PC-3 (cell line): ENCODE measurements around the gene FNDC7. TPM values are rescaled to one million over a fixed set of nuclear protein-coding genes. Genes with fewer than 3 reads are reported as not detected.

Experiments
- ATAC-seq: fragments of 200-7000 bp; cut with Tn5 transposase; 2 replicates; pipeline ENCODE4 v1.9.1; 2020; ENCODE audit warnings: mild to moderate bottlenecking, moderate library complexity
- BruUV-seq: library from RNA; stranded (reverse); fragments of 400-500 nt; replicated peaks from 2 replicates; lab custom pipeline; 2021; lab: Mats Ljungman, UMichigan
- CTCF ChIA-PET: fragments of 300-600 bp; sonication (Branson Sonifier 250); formaldehyde crosslinking; loops from one replicate; lab custom pipeline; 2022; ENCODE audit warnings: antibody characterized with exemption; lab: Charles Lee
- POLR2A ChIA-PET: fragments of 300-600 bp; sonication (Branson Sonifier 250); formaldehyde crosslinking; loops from one replicate; lab custom pipeline; 2022; ENCODE audit warnings: antibody characterized with exemption; ENCODE audit not compliant: unreplicated experiment; lab: Charles Lee
- DNase-seq: peaks from one replicate; pipeline ENCODE4 v3.0.0-alpha.2; 2015
- H2AFZ ChIP-seq: fragments of 300-600 bp; sonication (generic); 2 replicates; pipeline ENCODE4 v1.6.0; 2016; ENCODE audit warnings: antibody characterized with exemption, low read length
- H3F3A ChIP-seq: fragments of 300-600 bp; sonication (generic); one replicate; pipeline ENCODE4 v1.6.0; 2017; ENCODE audit warnings: antibody characterized with exemption, low read length, control low read depth, mild to moderate bottlenecking; ENCODE audit not compliant: unreplicated experiment
- H3K27ac ChIP-seq: fragments of 300-600 bp; sonication (generic); 2 replicates; pipeline ENCODE4 v1.5.1; 2016; ENCODE audit warnings: mild to moderate bottlenecking, low read length
- H3K27me3 ChIP-seq: fragments of 300-600 bp; sonication (generic); 2 replicates; pipeline ENCODE4 v1.6.1; 2016; ENCODE audit warnings: low read length, mixed read lengths
- H3K36me3 ChIP-seq: fragments of 300-600 bp; sonication (generic); 2 replicates; pipeline ENCODE4 v1.6.1; 2016; ENCODE audit warnings: low read depth, mixed run types, low read length, mixed read lengths
- H3K4me1 ChIP-seq: fragments of 300-600 bp; sonication (generic); 2 replicates; pipeline ENCODE4 v1.5.1; 2016; ENCODE audit warnings: low read length; ENCODE audit not compliant: insufficient read depth
- H3K4me2 ChIP-seq: fragments of 300-600 bp; sonication (generic); 2 replicates; pipeline ENCODE4 v1.6.0; 2016; ENCODE audit warnings: low read length
- H3K4me3 ChIP-seq: fragments of 300-600 bp; sonication (generic); 2 replicates; pipeline ENCODE4 v1.5.1; 2016; ENCODE audit warnings: mild to moderate bottlenecking, low read length, mixed read lengths
- H3K79me2 ChIP-seq: fragments of 300-600 bp; sonication (generic); 2 replicates; pipeline ENCODE4 v1.6.1; 2017; ENCODE audit warnings: low read length, mixed read lengths
- H3K9ac ChIP-seq: fragments of 300-600 bp; sonication (generic); 2 replicates; pipeline ENCODE4 v1.6.0; 2016; ENCODE audit warnings: mild to moderate bottlenecking, low read length
- H3K9me2 ChIP-seq: fragments of 300-600 bp; sonication (generic); replicated peaks from 2 replicates; pipeline ENCODE4 v1.6.1; 2016; ENCODE audit warnings: mixed run types, low read length, mixed read lengths
- H3K9me3 ChIP-seq: fragments of 300-600 bp; sonication (generic); 2 replicates; pipeline ENCODE4 v1.6.1; 2016; ENCODE audit warnings: low read length, mixed read lengths
- H4K20me1 ChIP-seq: fragments of 300-600 bp; sonication (generic); 2 replicates; pipeline ENCODE4 v1.6.1; 2016; ENCODE audit warnings: low read length, mixed read lengths
- EZH2 ChIP-seq: fragments of 300-600 bp; sonication (generic); IDR thresholded peaks from one replicate; pipeline ENCODE4 v1.6.1; 2017; ENCODE audit warnings: antibody characterized with exemption, mild to moderate bottlenecking, low read length; ENCODE audit not compliant: unreplicated experiment
- EZH2phosphoT487 ChIP-seq: fragments of 300-600 bp; sonication (generic); IDR thresholded peaks from 2 replicates; pipeline ENCODE4 v1.6.1; 2018; ENCODE audit warnings: mild to moderate bottlenecking, antibody characterized with exemption, low read length, borderline replicate concordance
- intact Hi-C: fragments of 100-400 bp; cut with micrococcal nuclease; formaldehyde crosslinking; loops from 2 replicates; pipeline ENCODE4 v1.9.0; 2023
- total RNA-seq: library from RNA; depleted of rRNA; stranded (reverse); fragments of >200 nt; gene quantifications from 2 replicates; pipeline ENCODE4 v1.2.3, GENCODE V29; 2014
- TF ChIP-seq, protein P1 (sequence below): fragments of 300-600 bp; sonication (generic); conservative IDR thresholded peaks from 2 replicates; pipeline ENCODE4 v1.5.1; 2017; ENCODE audit warnings: antibody characterized with exemption, low read depth, mild to moderate bottlenecking, low read length

Gene FNDC7
- total RNA-seq, 1 experiment from 2014 or later, result not detected

DNA sequence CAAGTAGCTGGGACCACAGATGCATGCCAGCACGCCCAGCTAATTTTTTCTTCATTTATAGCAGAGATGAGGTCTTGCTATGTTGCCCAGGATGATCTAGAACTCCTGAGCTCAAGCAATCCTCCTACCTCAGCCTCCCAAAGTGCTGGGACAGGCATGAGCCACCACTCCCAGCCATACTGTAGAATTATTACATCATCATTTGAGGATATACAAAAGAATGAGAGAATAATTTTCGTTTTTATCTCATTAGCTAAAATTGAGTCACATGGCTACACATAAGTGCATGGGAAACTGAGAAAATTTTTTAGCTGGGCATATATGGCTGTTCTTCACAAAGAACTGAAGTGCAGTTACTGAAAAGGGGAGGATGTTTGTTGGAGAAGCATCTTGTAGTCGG is 55.0 kb downstream of the FNDC7 start:
- no peak overlapping the region for H3K4me3 ChIP-seq
- TF ChIP-seq EZH2phosphoT487 (no peak), EZH2 (no peak)
- TF ChIP-seq, protein P1, sequence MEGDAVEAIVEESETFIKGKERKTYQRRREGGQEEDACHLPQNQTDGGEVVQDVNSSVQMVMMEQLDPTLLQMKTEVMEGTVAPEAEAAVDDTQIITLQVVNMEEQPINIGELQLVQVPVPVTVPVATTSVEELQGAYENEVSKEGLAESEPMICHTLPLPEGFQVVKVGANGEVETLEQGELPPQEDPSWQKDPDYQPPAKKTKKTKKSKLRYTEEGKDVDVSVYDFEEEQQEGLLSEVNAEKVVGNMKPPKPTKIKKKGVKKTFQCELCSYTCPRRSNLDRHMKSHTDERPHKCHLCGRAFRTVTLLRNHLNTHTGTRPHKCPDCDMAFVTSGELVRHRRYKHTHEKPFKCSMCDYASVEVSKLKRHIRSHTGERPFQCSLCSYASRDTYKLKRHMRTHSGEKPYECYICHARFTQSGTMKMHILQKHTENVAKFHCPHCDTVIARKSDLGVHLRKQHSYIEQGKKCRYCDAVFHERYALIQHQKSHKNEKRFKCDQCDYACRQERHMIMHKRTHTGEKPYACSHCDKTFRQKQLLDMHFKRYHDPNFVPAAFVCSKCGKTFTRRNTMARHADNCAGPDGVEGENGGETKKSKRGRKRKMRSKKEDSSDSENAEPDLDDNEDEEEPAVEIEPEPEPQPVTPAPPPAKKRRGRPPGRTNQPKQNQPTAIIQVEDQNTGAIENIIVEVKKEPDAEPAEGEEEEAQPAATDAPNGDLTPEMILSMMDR, result no peak
- H3K9me2 ChIP-seq, result no peaks in the 10 kb centered on the region
- intact Hi-C loops, result no loop called here
- ATAC-seq (no peak), DNase-seq (no peak)
- POLR2A ChIA-PET, result no interaction called here
- no peaks in the 10 kb centered on the region for H3K27me3 ChIP-seq
- no peaks in the 10 kb centered on the region for H3F3A ChIP-seq
- H3K9me3 ChIP-seq, result no peaks in the 10 kb centered on the region
- H3K36me3 ChIP-seq, result peaks cover 14% of the 10 kb centered on the region; the same call in 1 of the 2 replicates
- no peak overlapping the region for H2AFZ ChIP-seq
- 0 out of 2 replicates have a peak, but pooled peaks cover 2% of the 10 kb centered on the region for H4K20me1 ChIP-seq
- H3K9ac ChIP-seq, result no peak overlapping the region
- CTCF ChIA-PET, result no interaction called here
- no peaks in the 10 kb centered on the region for H3K4me1 ChIP-seq
- no peak overlapping the region for H3K27ac ChIP-seq
- no peak overlapping the region for H3K4me2 ChIP-seq
- no TSS peak for BruUV-seq
- H3K79me2 ChIP-seq, result no peaks in the 10 kb centered on the region

DNA sequence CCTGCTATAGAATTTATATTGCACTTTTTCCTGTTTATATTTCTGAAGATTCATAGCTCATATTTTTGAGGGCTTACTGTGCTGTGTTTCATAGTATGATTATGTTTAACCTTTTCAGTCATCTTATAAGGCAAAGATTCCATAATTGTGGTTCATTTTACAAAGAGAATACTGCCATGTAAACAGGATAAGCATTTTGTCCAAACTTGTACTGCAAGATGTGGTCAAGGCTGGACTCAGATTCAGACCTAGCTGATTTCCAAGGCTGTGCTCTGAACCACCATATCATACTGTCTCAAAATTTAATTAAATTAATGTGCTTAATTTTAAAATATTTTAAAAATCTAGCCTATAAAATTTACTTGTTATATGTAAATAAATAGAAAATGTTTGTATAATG is 65.1 kb downstream of the FNDC7 start:
- Histone ChIP-seq H3K79me2 (no peaks in the 10 kb centered on the region), H4K20me1 (no peaks in the 10 kb centered on the region), H3K4me3 (no peak overlapping the region), H3K36me3 (peaks cover 27% of the 10 kb centered on the region), H3K4me1 (no peaks in the 10 kb centered on the region), H3K27ac (no peak overlapping the region), H2AFZ (no peak overlapping the region), H3F3A (no peaks in the 10 kb centered on the region), H3K9me2 (no peaks in the 10 kb centered on the region), H3K27me3 (no peaks in the 10 kb centered on the region), H3K9me3 (no peaks in the 10 kb centered on the region), H3K9ac (no peak overlapping the region), H3K4me2 (no peak overlapping the region)
- no TSS peak for BruUV-seq
- POLR2A ChIA-PET, result no interaction called here
- TF ChIP-seq, protein P1, result no peak
- no peak for TF ChIP-seq EZH2
- no peak for TF ChIP-seq EZH2phosphoT487
- CTCF ChIA-PET, result interaction anchor here (0.6 kb wide), 1 partner anchor 120 kb away, joined by 3 read pairs; no protein-coding TSS in a partner anchor
- ATAC-seq (no peak), DNase-seq (no peak)
- intact Hi-C loops, result no loop called here

DNA sequence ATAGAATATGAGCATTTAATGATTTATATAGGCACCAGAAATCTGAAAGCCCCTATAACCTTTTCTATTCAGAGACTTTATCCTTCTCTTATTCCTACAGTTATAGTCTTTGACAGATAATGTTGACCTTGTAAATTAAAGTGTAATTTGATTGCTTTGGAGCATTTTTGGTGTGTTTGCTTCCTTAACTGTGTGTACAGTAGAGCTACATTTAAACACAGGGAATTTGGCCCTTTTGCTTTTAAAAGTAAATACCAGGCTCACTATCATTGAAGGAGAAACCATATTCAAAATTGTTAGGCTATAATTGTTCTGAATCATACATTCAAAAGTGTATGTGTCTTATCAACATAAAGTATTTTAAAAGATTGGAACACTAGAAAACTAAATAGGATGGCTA is 66.7 kb downstream of the FNDC7 start:
- Histone ChIP-seq H3K4me1 (no peaks in the 10 kb centered on the region), H3K79me2 (no peaks in the 10 kb centered on the region), H3K27ac (no peak overlapping the region), H3K9me2 (no peaks in the 10 kb centered on the region), H3K9me3 (no peaks in the 10 kb centered on the region), H3K4me3 (no peak overlapping the region), H3K4me2 (no peak overlapping the region), H4K20me1 (no peaks in the 10 kb centered on the region), H3F3A (no peaks in the 10 kb centered on the region), H2AFZ (no peak overlapping the region), H3K9ac (no peak overlapping the region), H3K36me3 (peaks cover 37% of the 10 kb centered on the region), H3K27me3 (no peaks in the 10 kb centered on the region)
- no TSS peak for BruUV-seq
- intact Hi-C loops, result no loop called here
- ChIA-PET CTCF (no interaction called here), POLR2A (no interaction called here)
- no peak for ATAC-seq
- no peak for DNase-seq
- TF ChIP-seq, protein P1, result no peak
